NOMO-1 treated with dmso at 0.1 percent for 144 hours (cell line): ENCODE data around the gene ANO8.

Source experiments
- DNase-seq: peaks from one replicate; lab custom pipeline; 2025; ENCODE audit not compliant: unreplicated experiment; lab: John Stamatoyannopoulos, UW

Gene ANO8

DNA sequence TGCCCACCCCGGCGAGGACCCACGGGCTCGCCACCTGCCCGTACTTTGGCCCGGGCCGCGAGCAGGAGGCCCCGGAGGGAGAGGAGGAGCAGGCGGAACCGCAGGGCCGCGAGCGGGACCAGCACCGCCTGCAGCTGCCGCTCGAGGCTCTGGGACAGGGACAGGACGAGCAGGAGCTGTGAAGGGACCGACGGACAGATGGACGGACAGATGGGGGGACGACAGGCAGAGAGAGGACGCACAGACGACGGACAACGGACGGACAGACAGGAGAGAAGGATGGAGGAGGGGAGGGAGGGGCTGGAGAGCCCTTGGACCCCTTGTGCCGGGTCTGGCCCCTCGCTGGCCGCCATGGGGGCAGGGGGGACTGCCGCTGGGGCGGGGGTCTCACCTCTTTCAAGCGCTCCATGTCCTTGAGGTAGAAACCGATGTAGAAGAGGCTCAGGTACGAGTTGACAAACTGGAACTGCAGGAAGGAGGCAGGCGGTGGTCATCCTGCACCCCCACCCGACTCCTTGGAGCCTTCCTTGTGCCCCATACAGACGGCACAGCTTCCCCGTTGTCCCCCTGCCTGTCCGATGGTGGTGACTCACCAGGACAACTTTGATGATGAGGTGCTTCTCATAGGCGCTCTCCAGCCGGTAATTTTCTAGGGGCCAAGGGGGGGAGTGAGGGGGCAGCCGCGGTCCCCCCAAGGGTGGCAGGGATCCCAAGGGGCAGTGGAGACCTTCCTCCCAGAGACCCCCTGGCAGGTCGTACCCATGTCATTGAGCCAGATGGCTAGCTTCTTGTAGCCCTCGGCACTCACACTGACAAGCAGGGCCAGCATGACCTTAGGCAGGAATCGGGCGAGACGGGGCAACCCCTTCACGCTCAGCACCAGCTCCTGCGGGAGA is 5.0 kb downstream of the ANO8 start:
- DNase-seq, result no peak

DNA sequence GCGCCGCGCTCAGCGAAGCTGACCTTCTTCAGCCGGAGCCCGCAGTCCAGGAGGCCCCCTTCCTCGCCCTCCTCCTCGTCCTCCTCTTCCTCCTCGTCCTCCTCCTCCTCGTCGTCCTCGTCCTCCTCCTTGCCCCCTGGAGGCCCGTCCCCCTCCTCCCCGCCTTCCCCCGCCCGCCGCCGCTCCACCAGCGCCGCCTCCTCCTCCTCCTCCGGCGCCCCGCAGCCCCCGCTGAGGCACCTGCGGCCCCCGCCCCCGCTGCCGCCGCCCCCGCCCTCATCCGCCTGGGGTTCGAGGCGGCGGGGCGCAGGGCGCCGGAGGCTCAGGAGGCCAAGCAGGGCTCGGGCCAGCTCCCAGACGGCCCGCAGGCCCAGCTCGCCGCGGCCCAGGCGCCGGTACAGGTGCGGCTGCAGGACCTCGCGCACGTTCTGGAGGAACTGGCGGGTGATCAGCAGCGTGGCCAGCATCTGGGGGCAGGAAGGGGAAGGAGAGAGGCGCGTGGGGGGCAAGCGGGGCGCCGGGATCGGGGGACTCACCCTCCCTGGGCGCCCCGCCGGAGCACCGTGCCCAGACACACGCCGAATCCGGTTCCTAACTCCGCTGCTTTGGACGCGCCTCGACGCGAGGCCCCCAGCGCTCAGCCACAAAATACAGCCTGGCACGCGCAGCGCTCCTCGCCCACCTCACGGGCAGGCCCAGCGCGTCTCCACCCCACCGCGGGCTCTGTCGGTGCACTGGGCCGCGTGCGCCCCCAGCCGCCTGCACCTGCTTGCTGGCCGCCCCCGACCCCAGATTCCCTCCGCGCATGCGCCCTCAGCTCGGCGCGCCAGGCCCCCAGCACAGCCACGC is 5.9 kb downstream of the ANO8 start:
- DNase-seq, result no peak

DNA sequence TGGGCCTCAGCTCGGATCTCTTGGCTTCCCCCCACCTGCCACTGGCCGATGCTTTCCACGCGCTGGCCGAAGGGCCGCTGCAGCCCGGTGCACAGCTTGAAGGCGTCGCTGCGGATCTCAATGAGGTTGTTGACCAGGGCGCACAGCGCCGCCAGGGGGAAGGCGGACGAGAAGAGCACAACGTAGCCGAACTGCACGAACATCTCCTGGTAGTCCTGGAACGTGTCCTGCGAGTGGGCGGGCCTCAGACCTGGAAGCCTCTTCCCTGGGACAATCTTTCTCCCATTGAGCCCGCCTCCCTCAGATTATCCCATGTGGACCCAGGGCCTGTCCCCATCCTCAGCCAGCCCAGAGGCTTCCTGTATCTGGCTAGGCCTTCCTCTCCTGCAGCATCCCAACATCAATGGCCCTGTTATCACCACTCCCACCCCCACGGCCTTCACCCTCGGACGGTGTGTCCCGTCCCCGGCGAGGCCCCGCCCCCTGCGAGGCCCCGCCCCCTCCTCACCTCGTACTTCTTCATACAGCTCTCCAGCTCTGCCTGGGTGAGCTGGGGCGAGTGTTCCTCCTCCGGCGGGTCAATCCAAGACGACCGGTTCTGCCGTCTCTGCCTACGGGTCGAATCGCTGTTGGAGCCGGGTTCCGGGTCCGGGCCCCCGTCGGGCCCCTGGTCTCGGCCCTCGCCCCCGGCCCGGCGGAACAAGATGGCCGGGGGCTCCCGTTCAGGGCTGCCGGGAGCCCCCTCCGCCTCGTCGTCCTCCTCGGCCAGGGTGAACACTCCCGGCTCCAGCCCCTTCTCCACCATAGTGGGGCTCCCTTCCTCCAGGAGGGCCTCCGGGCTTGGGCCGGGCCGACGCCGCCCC is 6.8 kb downstream of the ANO8 start:
- no peak for DNase-seq

DNA sequence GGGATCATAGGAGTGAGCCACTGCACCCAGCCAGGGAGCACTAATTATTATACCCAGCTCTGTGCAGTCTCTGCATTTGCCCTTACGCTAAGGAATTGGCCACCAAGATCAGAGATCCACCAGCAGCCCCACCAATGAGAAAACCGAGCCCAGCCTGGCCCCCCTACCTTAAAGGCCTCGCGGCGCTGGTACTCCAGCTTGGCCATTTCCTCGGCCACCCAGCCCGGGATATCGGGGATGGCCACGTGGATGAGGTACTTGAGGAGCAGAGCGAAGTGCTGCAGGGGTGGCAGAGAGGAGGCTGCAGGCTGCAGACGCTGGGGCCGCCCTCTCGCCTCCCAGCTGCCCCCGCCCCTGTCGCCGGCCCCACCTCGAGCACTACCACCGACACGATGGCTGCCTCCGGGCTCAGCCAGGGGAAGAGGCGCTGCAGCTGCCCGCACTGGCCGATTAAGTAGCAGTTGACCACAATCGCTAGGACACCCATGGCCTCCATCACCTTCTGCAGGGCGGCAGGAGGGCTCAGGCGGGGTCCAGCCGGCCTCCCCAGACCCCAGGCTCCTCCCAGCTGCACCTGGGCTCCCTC is 7.5 kb downstream of the ANO8 start:
- no peak for DNase-seq

DNA sequence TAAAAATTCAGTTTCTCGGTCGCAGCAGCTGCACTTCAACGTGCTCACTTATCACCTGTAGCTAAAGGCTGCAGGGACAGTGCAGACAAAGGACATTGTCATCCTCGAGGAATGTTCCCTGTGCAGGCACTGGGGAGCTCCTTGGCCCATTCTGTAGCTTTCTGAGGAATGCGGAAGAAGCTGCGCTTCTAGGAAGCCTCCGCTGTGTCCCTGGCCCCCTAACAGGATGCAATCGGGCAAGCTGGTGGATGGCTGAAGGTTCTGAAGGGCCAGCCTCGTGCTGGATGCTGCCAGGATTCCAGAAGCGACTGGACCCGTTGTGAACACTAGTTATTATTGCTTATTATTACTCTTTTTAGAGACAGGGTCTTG is 8.1 kb downstream of the ANO8 start:
- no peak for DNase-seq

DNA sequence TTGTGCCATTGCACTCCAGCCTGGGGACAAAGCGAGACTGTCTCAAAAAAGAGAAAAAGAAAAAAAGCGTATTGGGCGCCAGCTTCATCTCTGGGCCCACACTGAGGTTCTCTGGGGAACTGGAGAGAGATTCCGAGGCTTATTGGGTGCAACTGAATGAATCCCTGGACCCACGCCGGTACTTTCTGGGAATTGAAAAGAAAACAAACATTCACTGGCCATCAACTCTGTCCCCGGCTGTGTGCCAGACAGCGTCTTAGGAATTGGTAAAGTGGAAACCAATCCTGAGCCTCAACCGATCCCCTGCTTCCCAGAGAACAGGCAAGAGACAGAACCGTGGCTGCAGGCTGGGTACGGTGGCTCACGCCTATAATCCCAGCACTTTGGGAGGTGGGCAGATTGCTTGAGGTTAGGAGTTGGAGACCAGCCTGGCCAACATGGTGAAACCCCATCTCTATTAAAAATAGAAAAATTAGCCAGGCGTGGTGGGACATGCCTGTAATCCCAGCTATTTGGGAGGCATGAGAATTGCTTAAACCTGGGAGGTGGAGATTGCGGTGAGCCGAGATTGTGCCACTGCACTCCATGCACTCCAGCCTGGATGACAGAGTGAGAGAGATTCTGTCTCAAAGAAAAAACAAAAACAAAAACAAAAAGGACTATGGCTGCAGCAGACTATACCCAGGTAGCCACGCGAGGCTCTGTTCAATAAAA is 8.6 kb downstream of the ANO8 start:
- no peak for DNase-seq

DNA sequence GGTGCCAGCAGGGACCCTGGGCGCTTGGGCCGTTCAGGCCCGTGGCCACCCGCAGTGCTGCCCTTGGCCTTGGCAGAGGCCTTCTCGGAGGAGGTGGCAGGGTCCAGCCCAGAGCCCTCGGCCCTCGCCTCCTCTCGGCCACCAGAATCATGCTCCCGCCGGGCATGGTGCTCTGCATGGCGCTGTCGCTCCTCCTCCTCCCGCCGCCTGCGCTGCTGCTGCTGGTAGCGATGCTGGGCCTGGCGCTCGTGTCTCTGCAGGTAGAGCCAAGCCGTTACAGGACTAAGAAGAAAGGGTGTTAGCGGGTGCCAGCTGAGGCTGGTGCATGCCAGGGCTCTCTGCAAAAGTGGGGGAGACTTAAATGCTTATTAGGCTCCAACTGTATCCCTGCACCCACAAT is 9.5 kb downstream of the ANO8 start:
- no peak for DNase-seq

DNA sequence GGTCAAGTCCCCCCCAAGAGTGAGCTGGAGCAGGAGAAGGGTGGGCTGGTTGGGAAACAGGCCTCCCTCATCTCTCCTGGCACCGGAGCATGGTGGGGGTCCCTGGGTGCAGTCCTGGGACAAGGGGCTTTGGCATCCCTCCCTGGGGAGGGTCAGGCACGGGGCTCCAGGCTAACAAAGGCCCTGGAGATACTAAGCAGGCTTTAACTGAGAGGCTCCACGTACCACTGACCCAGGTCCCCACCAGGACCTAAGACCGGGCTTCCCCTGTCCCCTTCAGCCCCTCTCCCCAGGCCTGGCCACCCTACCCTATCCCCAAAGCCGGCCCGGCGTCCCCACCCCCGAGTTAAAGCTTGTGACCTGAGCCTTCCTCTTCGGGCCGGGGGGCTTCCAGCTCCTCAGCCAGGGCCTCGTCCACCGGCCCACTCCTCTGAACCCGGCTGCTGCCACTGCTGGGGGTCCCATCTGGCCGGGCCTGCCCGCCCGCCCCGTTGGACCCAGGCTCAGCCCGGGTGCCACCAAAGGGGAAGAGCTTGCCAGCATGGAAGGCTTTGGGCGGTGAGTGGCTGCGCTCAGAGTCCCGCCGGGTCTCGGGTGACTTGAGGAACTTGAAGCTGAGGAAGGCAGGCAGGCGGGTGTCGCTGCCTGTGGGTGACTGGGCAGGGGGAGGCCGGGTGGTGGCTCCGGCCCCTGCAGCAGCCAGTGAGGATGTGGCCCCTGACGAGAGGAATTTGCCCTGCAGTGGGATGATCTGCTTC is 10.1 kb downstream of the ANO8 start:
- no peak for DNase-seq

DNA sequence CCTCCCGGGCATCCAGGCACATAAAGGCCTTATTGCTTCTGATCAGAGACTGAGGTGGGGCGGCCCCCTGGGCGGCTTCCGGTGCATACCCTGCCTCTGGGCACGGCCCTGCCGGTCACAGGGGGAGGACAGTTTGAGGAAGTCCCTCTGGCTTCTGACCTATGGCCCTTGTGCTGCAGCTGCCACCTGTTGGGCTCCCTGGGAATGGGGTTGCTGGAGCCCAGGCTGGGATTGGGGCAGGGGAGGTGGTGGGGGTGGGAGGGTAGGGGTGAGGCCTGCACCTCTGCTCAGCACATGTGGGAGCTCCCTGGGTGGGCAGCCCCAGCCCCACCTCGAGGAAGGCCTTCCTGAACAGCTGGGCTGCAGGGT is 10.7 kb downstream of the ANO8 start:
- no peak for DNase-seq

DNA sequence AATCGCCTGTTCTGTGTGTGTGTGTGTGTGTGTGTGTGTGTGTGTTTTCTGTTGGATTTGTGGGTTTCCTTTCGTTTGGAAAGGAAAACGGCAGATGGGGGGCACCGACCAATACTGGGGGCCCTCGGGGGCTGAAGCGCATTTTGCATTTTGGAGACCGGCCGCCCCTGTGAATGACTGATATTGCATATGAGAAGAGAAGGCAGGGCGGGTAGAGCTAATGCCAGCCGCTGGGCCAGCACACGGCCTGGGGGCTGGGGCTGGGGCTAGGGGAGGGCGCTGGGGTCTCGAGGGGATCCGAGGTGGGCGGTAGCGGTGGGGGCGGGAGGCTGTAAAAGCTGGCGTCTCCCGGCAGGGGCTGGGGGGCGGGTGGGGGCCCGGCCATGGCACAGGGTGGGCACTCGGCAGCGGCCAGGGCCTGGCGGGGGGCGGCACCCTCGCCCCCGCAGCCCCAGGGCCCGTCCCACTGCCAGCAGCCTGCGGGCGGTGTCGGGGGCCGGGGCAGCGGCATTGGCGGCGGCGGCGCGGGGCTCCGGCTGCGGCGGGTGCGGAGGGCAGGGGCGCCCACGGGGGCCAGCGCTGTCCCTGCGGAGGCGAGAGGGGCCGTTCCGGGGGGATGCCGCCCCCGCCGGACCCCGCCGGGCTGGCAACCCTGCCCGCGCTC is 11.2 kb downstream of the ANO8 start:
- DNase-seq, result no peak

DNA sequence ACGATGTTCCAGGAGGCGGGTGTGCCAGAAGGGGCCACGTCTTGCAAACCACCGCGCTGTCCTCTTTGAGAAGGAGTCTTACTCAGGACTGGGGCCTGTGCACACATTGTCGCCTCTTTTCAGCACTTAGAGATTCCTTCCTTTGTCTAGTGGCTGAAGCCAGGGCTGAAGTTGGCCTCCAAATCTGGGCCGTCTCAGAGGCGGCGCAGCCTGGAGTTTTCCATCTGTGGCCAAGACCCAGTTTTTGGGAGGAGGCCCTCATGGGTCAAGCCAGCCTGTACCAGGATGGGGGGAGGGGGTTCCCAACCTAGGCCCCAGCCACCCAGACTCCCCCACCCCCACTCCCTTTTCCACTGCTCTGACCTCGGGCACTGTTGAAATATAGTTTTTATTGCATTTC is 11.8 kb downstream of the ANO8 start:
- DNase-seq, result no peak

DNA sequence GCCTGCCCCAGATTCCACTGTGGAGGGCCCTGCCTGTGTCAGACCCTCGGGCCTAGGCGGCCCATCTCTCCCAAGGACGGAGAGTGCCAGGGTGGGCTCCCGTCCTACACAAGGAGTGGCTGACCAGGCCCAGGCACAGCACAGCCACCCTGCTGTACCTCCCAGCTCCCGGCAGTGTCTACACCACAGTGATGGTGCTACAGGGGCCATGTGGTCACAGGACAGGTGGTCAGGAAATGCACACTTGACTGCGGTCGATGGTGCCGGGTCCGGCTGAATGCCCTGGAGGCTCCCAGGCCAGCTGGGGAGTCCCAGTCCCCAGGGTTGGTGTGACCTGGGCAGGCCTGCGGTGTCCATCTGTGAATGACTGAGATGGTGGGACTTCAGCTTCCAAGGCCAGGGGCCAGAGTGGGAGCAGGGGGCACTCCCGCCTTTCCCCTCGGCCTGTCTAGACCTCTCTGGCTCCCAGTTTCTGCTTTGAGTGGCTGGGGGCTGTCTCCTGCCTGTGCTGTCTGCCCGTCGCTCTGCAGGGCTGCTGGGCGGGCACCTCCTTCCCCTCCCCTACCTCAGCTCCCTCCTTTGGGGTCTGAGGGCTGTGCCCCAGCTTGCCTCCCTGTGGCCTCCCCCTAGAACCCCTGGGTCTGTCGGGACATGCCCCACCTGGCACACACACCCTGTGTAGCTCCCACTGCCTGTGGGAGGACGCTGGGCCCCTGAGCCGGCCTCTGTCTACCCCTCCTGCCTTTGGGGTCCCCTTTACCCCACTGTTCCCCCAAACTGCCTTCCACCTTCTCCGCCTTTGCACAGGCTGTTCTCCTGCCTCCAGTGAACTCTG is 12.8 kb downstream of the ANO8 start:
- DNase-seq, result no peak

DNA sequence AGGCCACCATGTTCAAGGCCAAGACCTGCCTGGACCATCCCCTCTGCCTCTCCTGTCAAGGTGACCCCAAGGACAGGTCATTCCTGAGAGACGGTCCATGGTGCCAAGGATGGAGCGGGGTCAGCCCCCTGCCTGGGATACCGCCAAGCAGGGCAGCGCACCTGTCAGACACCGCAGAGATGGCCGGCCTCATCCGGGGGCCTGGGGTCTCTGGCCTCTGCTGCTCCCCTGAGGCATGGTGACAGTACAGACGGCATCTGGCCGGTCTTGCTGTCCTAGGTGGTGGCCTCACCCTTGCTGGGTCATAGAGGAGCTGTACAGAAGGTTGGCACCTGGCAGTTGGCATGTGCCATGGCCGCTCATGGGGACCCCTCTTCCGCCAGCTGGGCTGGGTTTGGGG is 14.2 kb downstream of the ANO8 start:
- DNase-seq, result no peak

DNA sequence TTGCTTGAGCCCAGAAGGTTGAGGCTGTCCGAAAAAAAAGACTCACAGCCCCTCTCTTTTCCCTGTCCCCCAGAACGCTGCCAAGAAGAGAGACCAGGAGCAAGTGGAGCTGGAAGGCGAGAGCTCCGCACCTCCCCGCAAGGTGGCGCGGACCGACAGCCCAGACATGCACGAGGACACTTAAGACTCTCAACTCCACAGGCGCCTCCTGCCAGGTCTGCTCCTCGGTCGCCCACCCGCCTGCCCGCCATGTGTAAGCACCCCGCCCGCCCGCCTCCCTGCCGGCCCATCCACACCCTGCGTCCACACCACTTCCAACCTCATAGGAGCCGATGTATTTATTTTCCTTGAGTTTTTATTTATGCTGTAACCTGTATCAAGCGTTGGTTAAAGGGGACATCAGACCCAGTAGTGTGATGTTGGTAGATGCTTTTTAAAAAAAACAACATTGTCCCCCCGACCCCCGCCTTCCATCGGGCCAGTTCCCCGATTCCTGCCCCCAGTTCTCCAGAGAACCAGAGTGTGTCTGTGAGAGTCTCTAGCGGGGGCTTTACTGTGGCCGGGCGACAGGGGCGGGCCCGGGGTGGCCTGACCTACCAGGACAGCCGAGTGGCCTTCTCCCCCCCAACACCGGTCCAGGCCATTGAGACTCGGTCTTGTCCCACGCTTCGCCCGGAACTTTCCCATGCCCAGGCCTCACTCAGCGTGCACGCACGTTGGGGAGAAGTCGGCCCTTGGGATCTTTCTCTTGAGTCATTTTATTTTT is 15.0 kb downstream of the ANO8 start:
- DNase-seq, result no peak

DNA sequence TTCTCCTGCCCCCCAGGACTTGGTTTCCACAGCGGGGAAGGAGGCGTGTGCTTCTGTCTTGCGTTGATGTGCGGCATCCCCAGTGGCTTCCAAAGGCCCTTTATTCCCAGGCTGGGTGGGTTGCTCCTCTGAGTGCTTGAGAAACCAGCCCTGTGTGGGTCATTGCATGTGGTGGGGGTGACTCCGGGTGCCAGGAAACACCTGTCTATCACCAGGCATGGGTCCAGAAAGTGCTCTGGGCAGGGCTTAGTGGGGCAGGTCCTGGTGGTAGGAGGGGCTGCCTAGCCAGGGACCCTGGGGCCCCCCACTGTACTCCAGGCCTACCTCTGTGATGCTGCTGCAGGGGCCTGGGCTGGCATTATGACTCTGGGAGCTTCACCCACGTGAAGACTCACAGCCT is 15.7 kb downstream of the ANO8 start:
- DNase-seq, result no peak

DNA sequence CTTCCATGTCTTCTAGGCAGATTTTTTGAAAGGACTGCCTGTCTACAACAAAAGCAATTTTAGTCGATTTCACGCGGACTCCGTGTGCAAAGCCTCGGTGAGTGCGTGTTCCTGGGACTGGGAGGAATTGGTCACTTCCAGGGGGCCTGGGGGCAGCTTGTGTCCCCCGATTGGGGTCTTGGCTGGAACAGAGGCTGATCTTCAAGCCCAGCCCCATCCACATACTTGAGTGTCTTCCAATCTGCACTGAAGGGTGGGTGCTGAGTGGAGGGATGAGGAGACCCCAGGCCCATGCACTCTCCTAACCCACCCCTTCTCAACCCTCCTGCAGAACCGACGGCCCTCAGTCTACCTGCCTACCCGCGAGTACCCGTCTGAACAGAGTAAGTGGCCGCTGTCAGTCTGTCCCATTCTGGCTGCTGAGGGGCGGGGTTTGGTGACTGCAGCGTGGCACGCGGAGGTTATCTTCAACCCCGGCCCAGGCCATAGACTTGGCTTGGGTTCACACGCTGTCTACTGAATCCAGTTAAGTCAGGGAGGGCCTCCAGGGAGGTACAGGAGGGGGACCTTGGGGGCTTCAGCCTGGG is 20.6 kb downstream of the ANO8 start:
- no peak for DNase-seq
